MCF 10A (cell line): ENCODE results near the gene RTN4RL1. TPM values are rescaled to one million over a fixed set of nuclear protein-coding genes. Genes with fewer than 3 reads are reported as not detected.

Experiments used
- BruUV-seq: library from RNA; stranded (reverse); fragments of 400-500 nt; replicated peaks from 2 replicates; lab custom pipeline; 2021; lab: Mats Ljungman, UMichigan
- CTCF ChIA-PET: fragments of 300-600 bp; sonication (Branson Sonifier 250); formaldehyde crosslinking; extraction: SDS; loops from one replicate; lab custom pipeline; 2021; ENCODE audit warnings: antibody characterized with exemption, inconsistent platforms; lab: Yijun Ruan, JAX
- POLR2A ChIA-PET: fragments of 300-600, 350-650 bp; sonication (Branson Sonifier 250); formaldehyde crosslinking; extraction: SDS; loops from one replicate; lab custom pipeline; 2020; ENCODE audit warnings: antibody characterized with exemption, inconsistent platforms; lab: Yijun Ruan, JAX
- DNase-seq: peaks from one replicate; pipeline ENCODE4 v3.0.0-alpha.2; 2018; ENCODE audit not compliant: unreplicated experiment
- H3K27ac Mint-ChIP-seq: one replicate; pipeline ENCODE4 v1.8.0; 2022; ENCODE audit warnings: mild to moderate bottlenecking, low read depth, mixed read lengths; ENCODE audit not compliant: unreplicated experiment
- H3K27me3 Mint-ChIP-seq: one replicate; pipeline ENCODE4 v1.8.0; 2022; ENCODE audit warnings: mixed read lengths; ENCODE audit not compliant: insufficient read depth, unreplicated experiment
- H3K36me3 Mint-ChIP-seq: one replicate; pipeline ENCODE4 v1.8.0; 2022; ENCODE audit warnings: mild to moderate bottlenecking, moderate library complexity, mixed read lengths; ENCODE audit not compliant: insufficient read depth, unreplicated experiment
- H3K4me1 Mint-ChIP-seq: one replicate; pipeline ENCODE4 v1.8.0; 2022; ENCODE audit warnings: mixed read lengths; ENCODE audit not compliant: insufficient read depth, unreplicated experiment
- H3K4me3 Mint-ChIP-seq: one replicate; pipeline ENCODE4 v1.8.0; 2022; ENCODE audit warnings: mild to moderate bottlenecking, moderate library complexity, mixed read lengths; ENCODE audit not compliant: unreplicated experiment
- H3K9me3 Mint-ChIP-seq: one replicate; pipeline ENCODE4 v1.8.0; 2022; ENCODE audit warnings: mixed read lengths; ENCODE audit not compliant: unreplicated experiment
- CTCF ChIP-seq: fragments of 200-600 bp; IDR thresholded peaks from one replicate; pipeline ENCODE4 v1.8.0; 2022; ENCODE audit warnings: antibody characterized with exemption, mild to moderate bottlenecking; ENCODE audit not compliant: unreplicated experiment
- intact Hi-C: fragments of 100-400 bp; cut with micrococcal nuclease; formaldehyde crosslinking; loops from 2 replicates; pipeline ENCODE4 v1.14.1; 2022
- total RNA-seq: library from RNA; stranded (reverse); gene quantifications from 2 replicates; pipeline ENCODE4 v1.2.3, GENCODE V29; 2022

The RTN4RL1 gene
- total RNA-seq, 1 experiment from 2014 or later: 2.9 TPM

DNA sequence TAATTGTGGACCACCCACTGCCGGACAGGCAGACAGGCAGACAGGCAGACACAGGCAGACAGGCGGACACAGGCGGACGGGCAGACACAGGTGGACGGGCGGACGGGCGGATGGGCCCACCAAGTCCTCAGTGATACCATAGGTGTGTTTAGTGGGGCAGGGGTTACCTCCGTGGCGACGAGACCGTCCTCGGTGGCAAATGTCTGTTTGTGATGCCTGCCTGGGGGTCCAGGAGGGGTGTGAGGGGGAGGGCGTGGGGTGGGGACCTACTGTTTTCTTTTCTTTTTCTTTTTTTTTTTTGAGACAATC is 76.7 kb downstream of the RTN4RL1 start:
- Mint-ChIP-seq H3K9me3 (no peaks in the 10 kb centered on the region), H3K36me3 (no peaks in the 10 kb centered on the region), H3K27me3 (no peaks in the 10 kb centered on the region), H3K4me1 (no peaks in the 10 kb centered on the region), H3K4me3 (no peak overlapping the region), H3K27ac (no peak overlapping the region)
- no peak for DNase-seq
- ChIA-PET POLR2A (no interaction called here), CTCF (no interaction called here)
- no TSS peak for BruUV-seq
- intact Hi-C loops: no loop called here
- no peak for TF ChIP-seq CTCF

DNA sequence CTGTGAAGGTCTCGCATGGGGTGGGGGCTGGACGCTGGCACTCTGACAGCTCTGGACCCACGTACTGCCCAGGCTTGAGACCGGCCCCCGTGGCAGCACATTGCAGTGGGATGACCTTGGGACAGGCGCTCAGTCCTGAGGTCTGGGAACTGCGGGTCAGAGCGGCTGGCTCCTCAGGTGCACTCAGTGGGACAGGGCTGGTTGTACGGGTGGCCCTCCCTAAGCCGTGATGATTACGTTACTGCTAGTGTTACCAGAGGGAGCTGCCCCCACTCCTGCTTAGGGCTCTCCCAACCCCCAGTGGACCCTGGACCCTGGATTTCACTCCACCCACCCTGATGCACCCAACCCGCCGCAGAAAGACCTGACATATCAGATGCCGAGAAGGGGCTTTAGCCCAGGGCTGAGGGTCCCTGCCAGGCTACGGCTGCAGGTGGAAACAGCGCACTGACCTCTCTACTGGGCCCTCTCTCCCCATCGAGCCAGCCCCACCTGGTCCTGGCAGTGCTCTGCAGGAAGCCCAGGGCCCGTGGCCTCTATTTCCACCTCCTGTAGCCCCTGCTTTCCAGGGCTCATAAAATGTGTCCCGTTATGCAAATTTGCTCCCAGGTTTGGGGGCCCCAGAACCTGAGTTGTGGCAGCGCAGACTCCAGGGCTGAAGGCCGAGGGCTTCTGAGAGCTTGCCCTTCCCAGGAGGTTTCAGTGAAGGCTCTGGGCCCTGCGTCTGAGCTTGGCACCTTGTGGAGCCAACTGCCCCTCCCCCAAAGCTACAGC is 77.2 kb downstream of the RTN4RL1 start:
- Mint-ChIP-seq H3K4me1 (no peaks in the 10 kb centered on the region), H3K36me3 (no peaks in the 10 kb centered on the region), H3K27ac (no peak overlapping the region), H3K4me3 (no peak overlapping the region), H3K27me3 (no peaks in the 10 kb centered on the region), H3K9me3 (no peaks in the 10 kb centered on the region)
- BruUV-seq: no TSS peak
- POLR2A ChIA-PET: no interaction called here
- no peak for DNase-seq
- intact Hi-C loops: no loop called here
- CTCF ChIA-PET: interaction anchor here (0.8 kb wide), 1 partner anchor 10 kb away, joined by 6 read pairs; no protein-coding TSS in a partner anchor
- TF ChIP-seq CTCF: no peak

GRCh38 chr17:1947229-1947742 is 77.8 kb downstream of the RTN4RL1 start:
- DNase-seq: no peak
- no peak overlapping the region for H3K27ac Mint-ChIP-seq

More at GRCh38 chr17:1947229-1947742, 77.8 kb downstream of the RTN4RL1 start:
- Mint-ChIP-seq H3K4me1 (no peaks in the 10 kb centered on the region), H3K4me3 (no peak overlapping the region), H3K36me3 (no peaks in the 10 kb centered on the region), H3K27me3 (no peaks in the 10 kb centered on the region), H3K9me3 (no peaks in the 10 kb centered on the region)
- CTCF ChIA-PET: interaction anchor here (0.8 kb wide), 1 partner anchor 10 kb away, joined by 6 read pairs; no protein-coding TSS in a partner anchor
- BruUV-seq: no TSS peak
- no peak for TF ChIP-seq CTCF
- intact Hi-C loops: no loop called here
- POLR2A ChIA-PET: no interaction called here
